H4 (cell line): ENCODE measurements around the gene FOXL2NB. TPM values are rescaled to one million over a fixed set of nuclear protein-coding genes. Genes with fewer than 3 reads are reported as not detected.

Source experiments
- DNase-seq: peaks from one replicate; pipeline ENCODE4 v3.0.0-alpha.2; 2015; ENCODE audit warnings: low spot score
- total RNA-seq: library from RNA; depleted of rRNA; stranded (reverse); fragments of >200 nt; shearing (Covaris generic); gene quantifications from 2 replicates; pipeline ENCODE4 v1.2.3, GENCODE V29; 2014; rRNA removed

FOXL2NB gene
- total RNA-seq, 1 experiment from 2014 or later: 1.9 TPM

DNA sequence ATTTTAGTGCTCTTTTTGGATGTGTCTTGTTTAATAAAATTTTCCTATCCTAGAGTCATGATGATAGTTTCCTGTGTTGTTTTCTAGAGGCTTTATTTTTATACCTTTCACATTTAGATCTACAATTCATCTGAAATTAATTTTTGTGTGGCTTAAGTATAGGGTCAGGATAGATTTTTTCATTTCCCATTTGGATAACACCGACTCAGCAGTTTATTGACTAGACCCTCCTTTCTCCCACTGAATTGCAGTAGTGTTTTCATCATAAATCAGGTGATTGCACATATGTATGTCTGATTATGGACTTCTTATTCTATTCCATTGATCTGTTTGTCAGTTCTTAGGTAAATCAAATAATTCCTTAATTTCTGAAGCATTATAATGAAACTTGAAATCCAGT is 48.7 kb downstream of the FOXL2NB start:
- no peak for DNase-seq

Other genes with a start within 250 kb of the FOXL2NB start
- gene PIK3CB, start 112.3 kb upstream of the FOXL2NB start, total RNA-seq: 5.3 and 6.1 TPM in 2 replicates
- 0.06 and 0.14 TPM in 2 replicates for gene FOXL2, start 80 bp upstream of the FOXL2NB start, total RNA-seq
- not detected in 2 replicates for gene PRR23A, start 59.1 kb downstream of the FOXL2NB start, total RNA-seq
- not detected in 2 replicates for gene PRR23B, start 73.7 kb downstream of the FOXL2NB start, total RNA-seq
- not detected in 2 replicates for gene PRR23C, start 97.7 kb downstream of the FOXL2NB start, total RNA-seq